Sigmoid colon (tissue), 7 donors: ENCODE data around the gene TCFL5. TPM values are rescaled to one million over a fixed set of nuclear protein-coding genes. Genes with fewer than 3 reads are reported as not detected.

ENCODE experiments used
- DNase-seq: peaks from one replicate; pipeline ENCODE4 v3.0.0-alpha.2; 2019
- H3K27ac ChIP-seq, 4 donors: fragments of 200-600 bp; sonication (generic); one replicate each; pipeline ENCODE4 v1.5.1; 2016 to 2019; ENCODE audit warnings: mild to moderate bottlenecking in 1 of 4
- H3K27me3 ChIP-seq, 3 donors: fragments of 200-600 bp; sonication (generic); one replicate each; pipeline ENCODE4 v1.5.1; 2019; ENCODE audit warnings: mild to moderate bottlenecking in 1 of 3
- H3K36me3 ChIP-seq, 4 donors: fragments of 200-600 bp; sonication (generic); one replicate each; pipeline ENCODE4 v1.5.1; 2016 to 2019
- H3K4me1 ChIP-seq, 4 donors: fragments of 200-600 bp; sonication (generic); one replicate each; pipeline ENCODE4 v1.5.1; 2017 to 2019
- H3K4me3 ChIP-seq, 4 donors: fragments of 200-600 bp; sonication (generic); one replicate each; pipeline ENCODE4 v1.5.1; 2017 to 2019; ENCODE audit warnings: mild to moderate bottlenecking in 2 of 4, moderate library complexity in 1 of 4
- H3K9me3 ChIP-seq, 4 donors: fragments of 200-600 bp in 3 of 4; sonication (generic) in 3 of 4; one replicate each; pipeline versions ENCODE4 v1.5.1 to v1.6.1; 2013 to 2019
- CTCF ChIP-seq, 4 experiments: fragments of 450-650 bp in 3 of 4; fragments of 200-600 bp in 1 of 4; IDR thresholded peaks; one replicate each; pipeline ENCODE4 v1.5.1; 2016 to 2019; ENCODE audit warnings: antibody characterized with exemption in 4 of 4, mild to moderate bottlenecking in 3 of 4, moderate library complexity in 2 of 4
- EP300 ChIP-seq, 4 donors: sonication (generic); formaldehyde crosslinking; IDR thresholded peaks; one replicate each; pipeline ENCODE4 v1.6.1; 2017; ENCODE audit warnings: antibody characterized with exemption in 4 of 4
- POLR2A ChIP-seq, 2 donors: fragments of 450-650 bp; IDR thresholded peaks; one replicate each; pipeline ENCODE4 v1.6.1; 2016; ENCODE audit warnings: antibody characterized with exemption in 2 of 2, mild to moderate bottlenecking in 2 of 2, moderate library complexity in 2 of 2
- POLR2AphosphoS5 ChIP-seq, 4 donors: sonication (generic); formaldehyde crosslinking; IDR thresholded peaks; one replicate each; pipeline ENCODE4 v1.6.1; 2017; ENCODE audit warnings: antibody characterized with exemption in 4 of 4
- WGBS, 2 donors: extraction: QIAGEN DNeasy Blood & Tissue Kit; methylation state at CpG; one replicate each; pipeline ENCODE4 v1.1.7; 2013; 5-methylcytosine and 5-hydroxymethylcytosine counted together
- intact Hi-C: fragments of 100-400 bp; cut with DNase I; formaldehyde crosslinking; loops from one replicate; pipeline ENCODE4 v1.15.1; 2023
- polyA plus RNA-seq, 3 donors: library from polyadenylated mRNA; stranded (reverse); fragments of 200-250 nt; gene quantifications; one replicate each; pipeline ENCODE4 v1.2.3, GENCODE V29; 2013
- total RNA-seq, 4 donors: library from RNA; depleted of rRNA; stranded (reverse); fragments of >200 nt; gene quantifications; one replicate each; pipeline ENCODE4 v1.1.0, GENCODE V29; 2016
- donor health status: healthy with polysubstance abuse.
- donor health status: Bipolar disorder and iron deficiency.
- donor health status: healthy.

The TCFL5 gene
- total and polyA plus RNA-seq, 7 donors = 2.3 to 16.9 (median 8.1) TPM

GRCh38 chr20:62876902-62877816, 15.5 kb upstream of the TCFL5 start:
- H3K4me1 ChIP-seq = peaks cover 0 to 30% (median 28%) of the 10 kb centered on the region in 4 donors
- intact Hi-C loops = loop anchor here (5.0 kb wide), 2 partner anchors 50 to 75 kb away; partner anchors contain the start of genes DIDO1 and SLC17A9
- TF ChIP-seq CTCF (IDR thresholded peaks at IDR 0.05) = no peak
- peak in 2 of 4 donors; percentile 34 to 41 for TF ChIP-seq POLR2AphosphoS5 (IDR thresholded peaks at IDR 0.05)
- no peaks in the 10 kb centered on the region for H3K27me3 ChIP-seq
- WGBS, 2 donors = 69 to 72% methylated on average over 48 of the region's 48 CpGs
- H3K4me3 ChIP-seq = no peak overlapping the region
- no peaks in the 10 kb centered on the region for H3K9me3 ChIP-seq
- H3K27ac ChIP-seq = peak overlapping the region; percentile 71 to 88 (median 82)
- DNase-seq = peak; percentile 94
- peaks cover 7 to 24% (median 15%) of the 10 kb centered on the region in 4 donors for H3K36me3 ChIP-seq

DNA sequence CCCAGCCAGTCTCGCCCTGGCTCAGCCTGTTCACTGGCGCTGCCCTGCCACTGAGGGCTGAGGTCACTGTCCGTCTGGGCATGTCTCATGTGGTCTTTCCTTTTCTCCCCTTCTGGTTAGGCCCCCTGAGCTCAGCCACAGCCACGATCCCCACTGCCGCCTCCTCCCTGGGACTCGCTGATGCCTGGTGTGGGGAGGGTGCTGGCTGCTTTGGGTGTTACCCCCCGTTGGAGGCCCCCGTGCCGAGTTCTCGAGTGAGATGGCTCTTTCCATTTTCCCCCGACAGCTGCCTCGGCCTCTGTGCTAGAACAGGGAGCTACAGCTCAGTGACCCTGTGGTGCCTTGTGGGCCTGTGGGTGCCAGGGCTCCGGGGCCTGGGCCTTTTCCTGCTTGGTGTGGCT, 14.9 kb upstream of the TCFL5 start:
- WGBS, 2 donors = 81 to 82% methylated on average over 13 of the region's 13 CpGs
- peaks cover 7 to 17% (median 9%) of the 10 kb centered on the region in 4 donors for H3K36me3 ChIP-seq

GRCh38 chr20:62875419-62876361, 14.1 kb upstream of the TCFL5 start:
- Histone ChIP-seq H3K27ac (peak overlapping the region; percentile 71 to 88 (median 82)), H3K36me3 (peaks cover 0 to 9% (median 2%) of the 10 kb centered on the region in 4 donors), H3K4me1 (peaks cover 0 to 30% (median 28%) of the 10 kb centered on the region in 4 donors), H3K4me3 (peak overlapping the region in 2 of 4 donors; percentile 23 to 27), H3K27me3 (no peaks in the 10 kb centered on the region), H3K9me3 (no peaks in the 10 kb centered on the region)
- intact Hi-C loops = loop anchor here (5.0 kb wide), 2 partner anchors 52 to 77 kb away; partner anchors contain the start of genes DIDO1 and SLC17A9
- 30 to 53% methylated on average over 34 of the region's 34 CpGs for WGBS, 2 donors
- TF ChIP-seq EP300 (IDR thresholded peaks at IDR 0.05) (peak in 1 of 4 donors; percentile 49), POLR2AphosphoS5 (IDR thresholded peaks at IDR 0.05) (peak; percentile 35 to 76 (median 56)), POLR2A (IDR thresholded peaks at IDR 0.05) (no peak), CTCF (IDR thresholded peaks at IDR 0.05) (peak; percentile 35 to 53 (median 42))
- DNase-seq = peak; percentile 95

More for the DNA sequence above, 14.9 kb upstream of the TCFL5 start:
- Histone ChIP-seq H3K4me1 (peaks cover 0 to 30% (median 28%) of the 10 kb centered on the region in 4 donors), H3K27ac (peak overlapping the region; percentile 71 to 88 (median 82)), H3K4me3 (no peak overlapping the region), H3K27me3 (no peaks in the 10 kb centered on the region), H3K9me3 (no peaks in the 10 kb centered on the region)
- TF ChIP-seq POLR2AphosphoS5 (IDR thresholded peaks at IDR 0.05) (no peak), CTCF (IDR thresholded peaks at IDR 0.05) (no peak), POLR2A (IDR thresholded peaks at IDR 0.05) (no peak), EP300 (IDR thresholded peaks at IDR 0.05) (no peak)
- intact Hi-C loops = loop anchor here (5.0 kb wide), 2 partner anchors 51 to 76 kb away; partner anchors contain the start of genes DIDO1 and SLC17A9
- no peak for DNase-seq

GRCh38 chr20:62874964-62875344, 13.3 kb upstream of the TCFL5 start:
- no peaks in the 10 kb centered on the region for H3K9me3 ChIP-seq
- WGBS, 2 donors = 64 to 87% methylated on average over 10 to 12 of the region's 14 CpGs
- H3K4me1 ChIP-seq = peaks cover 0 to 30% (median 28%) of the 10 kb centered on the region in 4 donors
- H3K36me3 ChIP-seq = peaks cover 0 to 3% (median 0%) of the 10 kb centered on the region in 4 donors
- no peaks in the 10 kb centered on the region for H3K27me3 ChIP-seq
- intact Hi-C loops = loop anchor here (5.0 kb wide), 2 partner anchors 52 to 77 kb away; partner anchors contain the start of genes DIDO1 and SLC17A9
- DNase-seq = no peak
- no peak overlapping the region for H3K4me3 ChIP-seq
- TF ChIP-seq EP300 (IDR thresholded peaks at IDR 0.05) = no peak
- TF ChIP-seq POLR2A (IDR thresholded peaks at IDR 0.05) = no peak
- TF ChIP-seq CTCF (IDR thresholded peaks at IDR 0.05) = no peak
- TF ChIP-seq POLR2AphosphoS5 (IDR thresholded peaks at IDR 0.05) = no peak
- peak overlapping the region in 3 of 4 donors; percentile 59 to 75 (median 69) for H3K27ac ChIP-seq
